Body of pancreas (tissue), 4 donors: ENCODE data around the gene HYPK. TPM values are rescaled to one million over a fixed set of nuclear protein-coding genes. Genes with fewer than 3 reads are reported as not detected.

Source experiments
- ATAC-seq: fragments of 150-250 bp; one replicate; pipeline ENCODE4 v1.9.1; 2016
- DNase-seq, 4 donors: peaks; one replicate each; pipeline ENCODE4 v3.0.0-alpha.2; 2019
- H3K27ac ChIP-seq, 4 donors: fragments of 200-600 bp; sonication (generic); 1 replicate in 3 of 4; 2 replicates in 1 of 4; pipeline versions ENCODE4 v1.5.1 to v1.6.1; 2016 to 2019; ENCODE audit warnings: mild to moderate bottlenecking in 1 of 4, mixed read lengths in 1 of 4, moderate library complexity in 1 of 4
- H3K27me3 ChIP-seq, 2 donors: fragments of 200-600 bp; sonication (generic); one replicate each; pipeline ENCODE4 v1.6.0; 2016; ENCODE audit warnings: mild to moderate bottlenecking in 1 of 2
- H3K36me3 ChIP-seq, 2 donors: fragments of 200-600 bp; sonication (generic); replicated peaks in 1 of 2; 2 replicates each; pipeline ENCODE4 v1.5.1; 2016; ENCODE audit warnings: low read depth in 2 of 2; ENCODE audit not compliant: insufficient read depth in 1 of 2
- H3K4me1 ChIP-seq: fragments of 200-600 bp; sonication (generic); one replicate; pipeline ENCODE4 v1.6.0; 2016
- H3K4me3 ChIP-seq, 2 donors: fragments of 200-600 bp; sonication (generic); 1 replicate in 1 of 2; 2 replicates in 1 of 2; pipeline ENCODE4 v1.5.1; 2016 to 2019
- H3K9me3 ChIP-seq, 3 donors: fragments of 200-600 bp; sonication (generic); 1 replicate in 2 of 3; 2 replicates in 1 of 3; pipeline ENCODE4 v1.5.1; 2016
- POLR2A ChIP-seq, 3 donors: fragments of 450-650 bp; IDR thresholded peaks; one replicate each; pipeline ENCODE4 v1.6.1; 2016; ENCODE audit warnings: antibody characterized with exemption in 3 of 3, mild to moderate bottlenecking in 2 of 3
- WGBS, 2 donors: methylation state at CpG; one replicate each; pipeline ENCODE4 v1.1.5; 2017; 5-methylcytosine and 5-hydroxymethylcytosine counted together
- intact Hi-C: fragments of 100-400 bp; cut with DNase I; formaldehyde crosslinking; loops from one replicate; pipeline ENCODE4 v1.15.1; 2023
- total RNA-seq, 2 donors: library from RNA; depleted of rRNA; stranded (reverse); fragments of >200 nt; gene quantifications; one replicate each; pipeline ENCODE4 v1.1.0, GENCODE V29; 2016
- TF ChIP-seq, protein P1 (sequence below), 7 experiments: fragments of 450-650 bp in 4 of 7; fragments of 200-600 bp in 3 of 7; sonication (generic) in 3 of 7; IDR thresholded peaks; one replicate each; pipeline ENCODE4 v1.5.1; 2016 to 2019; ENCODE audit warnings: antibody characterized with exemption in 7 of 7

The HYPK gene, protein sequence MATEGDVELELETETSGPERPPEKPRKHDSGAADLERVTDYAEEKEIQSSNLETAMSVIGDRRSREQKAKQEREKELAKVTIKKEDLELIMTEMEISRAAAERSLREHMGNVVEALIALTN
- total RNA-seq: 10 to 100 TPM; 13.2 to 52.9 TPM

DNA sequence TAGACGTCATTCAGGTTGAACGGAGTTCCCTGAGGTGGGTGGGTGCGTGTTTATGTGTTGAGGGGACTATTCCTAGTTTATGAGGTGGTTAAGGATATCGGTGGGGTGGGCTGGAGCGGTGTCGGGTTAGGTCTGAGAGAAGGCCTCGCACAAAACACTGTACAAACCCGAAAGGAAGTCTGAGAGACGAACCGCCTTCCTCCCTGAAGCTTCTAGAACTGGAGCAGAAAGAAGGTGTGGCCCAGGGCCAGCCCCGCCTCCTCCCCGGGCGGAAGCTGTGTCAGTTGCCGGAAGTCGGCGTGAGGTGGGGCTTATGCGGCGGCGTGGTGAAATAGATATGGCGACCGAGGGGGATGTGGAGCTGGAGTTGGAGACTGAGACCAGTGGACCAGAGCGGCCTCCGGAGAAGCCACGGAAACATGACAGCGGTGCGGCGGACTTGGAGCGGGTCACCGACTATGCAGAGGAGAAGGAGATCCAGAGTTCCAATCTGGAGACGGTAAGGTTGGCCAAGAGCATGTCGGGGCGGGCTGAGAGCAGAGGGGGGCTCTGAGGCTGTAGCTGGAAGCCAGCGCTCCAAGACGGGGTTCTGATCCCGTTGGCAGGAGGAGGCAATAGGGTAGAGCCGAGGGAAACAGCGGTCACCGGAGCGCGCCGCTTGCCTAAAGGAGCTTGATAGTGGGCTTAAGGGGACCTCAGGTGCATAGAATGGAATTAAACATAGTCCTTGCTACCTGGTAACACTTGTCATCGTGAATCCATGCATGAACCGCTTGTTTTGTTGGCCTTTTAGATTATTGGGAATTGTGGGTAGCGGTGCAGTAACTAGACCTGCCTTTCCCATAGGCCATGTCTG, at the start of gene HYPK:
Gene HYPK (plus strand): TSS at position 314 of the 856 bp plus-strand sequence. CDS start 24 bp downstream, at position 338.
- peak; percentile 93 for ATAC-seq

DNA sequence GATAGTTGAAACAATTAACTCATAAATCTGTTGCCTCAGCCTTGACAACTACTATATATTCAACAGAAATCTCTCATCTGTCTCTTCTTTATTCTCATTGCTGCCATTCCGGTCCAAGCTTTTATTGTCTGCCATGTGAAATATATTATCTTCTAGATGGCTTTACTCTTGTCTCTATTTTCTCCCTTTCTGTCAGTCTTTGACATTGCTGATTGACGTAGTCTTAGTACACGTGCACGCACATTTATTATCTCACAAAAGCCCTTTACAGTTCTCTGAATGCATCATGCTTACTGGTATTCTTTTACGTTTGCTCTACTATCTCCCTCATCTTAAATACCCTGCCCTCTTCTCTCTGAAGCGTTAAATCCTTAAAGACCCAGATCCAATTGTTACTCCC, 48.5 kb upstream of the HYPK start:
- TF ChIP-seq, protein P1, sequence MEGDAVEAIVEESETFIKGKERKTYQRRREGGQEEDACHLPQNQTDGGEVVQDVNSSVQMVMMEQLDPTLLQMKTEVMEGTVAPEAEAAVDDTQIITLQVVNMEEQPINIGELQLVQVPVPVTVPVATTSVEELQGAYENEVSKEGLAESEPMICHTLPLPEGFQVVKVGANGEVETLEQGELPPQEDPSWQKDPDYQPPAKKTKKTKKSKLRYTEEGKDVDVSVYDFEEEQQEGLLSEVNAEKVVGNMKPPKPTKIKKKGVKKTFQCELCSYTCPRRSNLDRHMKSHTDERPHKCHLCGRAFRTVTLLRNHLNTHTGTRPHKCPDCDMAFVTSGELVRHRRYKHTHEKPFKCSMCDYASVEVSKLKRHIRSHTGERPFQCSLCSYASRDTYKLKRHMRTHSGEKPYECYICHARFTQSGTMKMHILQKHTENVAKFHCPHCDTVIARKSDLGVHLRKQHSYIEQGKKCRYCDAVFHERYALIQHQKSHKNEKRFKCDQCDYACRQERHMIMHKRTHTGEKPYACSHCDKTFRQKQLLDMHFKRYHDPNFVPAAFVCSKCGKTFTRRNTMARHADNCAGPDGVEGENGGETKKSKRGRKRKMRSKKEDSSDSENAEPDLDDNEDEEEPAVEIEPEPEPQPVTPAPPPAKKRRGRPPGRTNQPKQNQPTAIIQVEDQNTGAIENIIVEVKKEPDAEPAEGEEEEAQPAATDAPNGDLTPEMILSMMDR (IDR thresholded peaks at IDR 0.05): no peak
- TF ChIP-seq POLR2A (IDR thresholded peaks at IDR 0.05): no peak
- Histone ChIP-seq H3K4me3 (no peak overlapping the region), H3K27ac (no peak overlapping the region), H3K4me1 (peaks cover 61% of the 10 kb centered on the region), H3K9me3 (no peaks in the 10 kb centered on the region), H3K27me3 (no peaks in the 10 kb centered on the region), H3K36me3 (peaks cover 0 to 7% of the 10 kb centered on the region in 2 donors)
- ATAC-seq (no peak), DNase-seq (no peak)
- WGBS, 2 donors: 34 to 47% methylated on average over 6 of the region's 6 CpGs
- intact Hi-C loops: no loop called here

More for the DNA sequence above, at the start of gene HYPK:
- Histone ChIP-seq H3K36me3 (peaks cover 0 to 6% of the 10 kb centered on the region in 2 donors), H3K4me3 (peak within 1 kb of the TSS; percentile 43 to 86), H3K27me3 (no peaks in the 10 kb centered on the region), H3K4me1 (peaks cover 54% of the 10 kb centered on the region), H3K27ac (peak within 1 kb of the TSS; percentile 80 to 94 (median 86)), H3K9me3 (no peaks in the 10 kb centered on the region)
- TF ChIP-seq, protein P1 (IDR thresholded peaks at IDR 0.05): no peak
- TF ChIP-seq POLR2A (IDR thresholded peaks at IDR 0.05): peak; percentile 47 to 89 (median 86)
- peak; percentile 93 to 95 (median 94) for DNase-seq
- intact Hi-C loops: no loop called here
- 8 to 12% methylated on average over 38 to 44 of the region's 44 CpGs for WGBS, 2 donors

DNA sequence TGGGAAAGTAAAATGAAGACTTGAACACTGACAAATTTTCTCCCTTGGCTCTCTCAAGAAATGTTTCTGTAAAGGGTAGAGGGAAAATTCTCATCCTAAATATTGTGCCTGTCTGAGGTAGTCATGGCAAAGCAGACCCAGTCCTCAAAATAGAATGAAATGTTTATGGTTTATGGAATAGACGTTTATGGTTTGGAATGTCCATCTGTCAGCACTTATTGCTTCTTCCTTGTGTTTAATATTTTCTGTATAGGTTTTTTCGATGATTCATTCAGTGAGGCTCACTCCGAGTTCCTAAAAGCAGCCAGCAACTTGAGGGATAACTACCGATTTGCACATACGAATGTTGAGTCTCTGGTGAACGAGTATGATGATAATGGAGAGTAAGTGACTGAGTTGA, 37.6 kb upstream of the HYPK start:
- H3K4me1 ChIP-seq: peaks cover 11% of the 10 kb centered on the region
- no peaks in the 10 kb centered on the region for H3K9me3 ChIP-seq
- no peak overlapping the region for H3K4me3 ChIP-seq
- TF ChIP-seq, protein P1 (IDR thresholded peaks at IDR 0.05): no peak
- TF ChIP-seq POLR2A (IDR thresholded peaks at IDR 0.05): no peak
- intact Hi-C loops: no loop called here
- no peaks in the 10 kb centered on the region for H3K27me3 ChIP-seq
- H3K36me3 ChIP-seq: peaks cover 21 to 42% of the 10 kb centered on the region in 2 donors
- DNase-seq (no peak), ATAC-seq (no peak)
- WGBS, 2 donors: 75 to 83% methylated on average over 6 of the region's 6 CpGs
- no peak overlapping the region for H3K27ac ChIP-seq

DNA sequence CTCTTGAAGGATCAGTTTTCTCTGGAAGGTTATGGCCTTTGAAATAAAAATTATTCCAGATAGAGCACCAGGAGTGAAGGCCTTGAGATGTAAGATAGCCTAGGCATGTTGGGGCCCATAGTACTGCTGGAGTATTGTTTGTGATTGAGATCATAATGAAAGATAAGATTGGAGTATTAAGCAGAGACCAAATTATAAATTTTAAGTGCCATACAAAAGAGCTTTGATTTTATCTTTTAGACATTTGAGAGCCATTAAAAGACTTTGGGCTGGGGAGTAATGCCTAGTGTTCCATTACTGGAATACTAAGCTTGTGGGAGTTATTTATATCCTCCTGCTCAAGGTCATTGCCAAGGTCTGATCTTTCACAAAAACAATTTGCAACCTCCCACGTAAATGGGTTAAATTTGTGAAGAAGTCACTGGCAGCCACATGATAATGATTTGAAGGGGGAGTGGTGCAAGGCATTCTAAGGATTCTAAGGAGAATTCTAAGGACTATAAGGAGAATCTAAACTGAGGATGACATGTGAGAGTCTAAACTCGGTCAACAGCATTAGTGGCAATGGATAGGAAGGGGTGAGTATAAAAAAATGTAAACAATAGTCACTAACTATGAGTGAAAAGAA, 36.5 kb upstream of the HYPK start:
- WGBS, 2 donors: 46 to 57% methylated on average over 2 of the region's 2 CpGs
- Histone ChIP-seq H3K36me3 (peaks cover 21 to 42% of the 10 kb centered on the region in 2 donors), H3K4me1 (peaks cover 11% of the 10 kb centered on the region), H3K9me3 (no peaks in the 10 kb centered on the region), H3K27ac (no peak overlapping the region), H3K27me3 (no peaks in the 10 kb centered on the region), H3K4me3 (no peak overlapping the region)
- DNase-seq: no peak
- intact Hi-C loops: no loop called here
- TF ChIP-seq, protein P1 (IDR thresholded peaks at IDR 0.05): no peak
- no peak for TF ChIP-seq POLR2A (IDR thresholded peaks at IDR 0.05)
- ATAC-seq: no peak
